ENCODE results near the gene ST3GAL2. TPM values are rescaled to one million over a fixed set of nuclear protein-coding genes. Genes with fewer than 3 reads are reported as not detected.

The ST3GAL2 gene
- total and polyA plus RNA-seq, 8 donors = 3.5 to 16.2 (median 4.6) TPM

DNA sequence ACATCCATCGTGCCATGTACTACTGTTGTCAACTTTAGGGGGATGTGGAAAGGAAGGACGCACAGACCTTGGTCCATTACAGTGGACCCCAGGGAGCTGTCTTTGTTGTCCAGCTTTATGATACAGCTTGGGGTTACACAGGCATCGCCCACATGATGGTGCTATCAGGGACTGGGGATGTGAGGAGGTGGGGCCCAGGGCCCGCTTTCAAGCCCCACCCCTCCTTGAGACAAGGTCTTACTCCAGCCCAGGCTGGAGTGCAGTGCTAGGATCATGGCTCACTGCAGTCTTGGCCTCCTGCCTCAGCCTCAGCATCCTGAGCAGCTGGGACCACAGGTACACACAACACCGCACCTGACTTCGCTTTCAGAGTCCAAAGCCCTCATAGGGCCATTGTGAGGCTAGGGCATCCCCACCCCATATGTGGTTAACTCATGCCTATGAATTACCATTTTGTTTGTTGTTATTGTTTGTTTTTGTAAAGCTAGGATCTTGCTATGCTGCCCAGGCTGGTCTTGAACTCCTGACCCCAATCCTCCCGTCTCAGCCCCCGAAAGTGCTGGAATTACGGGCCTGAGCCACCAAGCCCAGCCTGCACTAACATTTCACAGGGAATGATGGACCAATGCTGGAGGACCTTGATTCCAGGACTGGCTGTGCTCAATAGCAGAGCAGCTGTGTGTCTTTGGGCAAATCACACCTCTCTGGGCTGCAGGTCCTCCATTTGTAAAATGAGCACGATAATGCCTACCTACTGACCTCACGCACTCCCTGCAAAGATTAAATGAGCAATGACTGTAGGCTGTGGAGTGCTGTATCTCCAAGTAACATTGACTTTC lies 17.2 kb downstream of the ST3GAL2 start:
- Histone ChIP-seq H3K27ac (no peak overlapping the region), H3K36me3 (no peaks in the 10 kb centered on the region), H3K4me1 (peaks cover 0 to under 1% (median 0%) of the 10 kb centered on the region in 3 donors), H3K27me3 (no peaks in the 10 kb centered on the region), H3K4me3 (no peak overlapping the region), H3K9me3 (no peaks in the 10 kb centered on the region)
- intact Hi-C loops (cut with DNase I) = no loop called here
- ATAC-seq (no peak), FAIRE-seq (no peak), DNase-seq (no peak)
- 93 to 97% methylated on average over 11 of the region's 11 CpGs for WGBS, 2 donors
- TF ChIP-seq, protein P1, sequence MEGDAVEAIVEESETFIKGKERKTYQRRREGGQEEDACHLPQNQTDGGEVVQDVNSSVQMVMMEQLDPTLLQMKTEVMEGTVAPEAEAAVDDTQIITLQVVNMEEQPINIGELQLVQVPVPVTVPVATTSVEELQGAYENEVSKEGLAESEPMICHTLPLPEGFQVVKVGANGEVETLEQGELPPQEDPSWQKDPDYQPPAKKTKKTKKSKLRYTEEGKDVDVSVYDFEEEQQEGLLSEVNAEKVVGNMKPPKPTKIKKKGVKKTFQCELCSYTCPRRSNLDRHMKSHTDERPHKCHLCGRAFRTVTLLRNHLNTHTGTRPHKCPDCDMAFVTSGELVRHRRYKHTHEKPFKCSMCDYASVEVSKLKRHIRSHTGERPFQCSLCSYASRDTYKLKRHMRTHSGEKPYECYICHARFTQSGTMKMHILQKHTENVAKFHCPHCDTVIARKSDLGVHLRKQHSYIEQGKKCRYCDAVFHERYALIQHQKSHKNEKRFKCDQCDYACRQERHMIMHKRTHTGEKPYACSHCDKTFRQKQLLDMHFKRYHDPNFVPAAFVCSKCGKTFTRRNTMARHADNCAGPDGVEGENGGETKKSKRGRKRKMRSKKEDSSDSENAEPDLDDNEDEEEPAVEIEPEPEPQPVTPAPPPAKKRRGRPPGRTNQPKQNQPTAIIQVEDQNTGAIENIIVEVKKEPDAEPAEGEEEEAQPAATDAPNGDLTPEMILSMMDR (IDR thresholded peaks at IDR 0.05) = no peak

DNA sequence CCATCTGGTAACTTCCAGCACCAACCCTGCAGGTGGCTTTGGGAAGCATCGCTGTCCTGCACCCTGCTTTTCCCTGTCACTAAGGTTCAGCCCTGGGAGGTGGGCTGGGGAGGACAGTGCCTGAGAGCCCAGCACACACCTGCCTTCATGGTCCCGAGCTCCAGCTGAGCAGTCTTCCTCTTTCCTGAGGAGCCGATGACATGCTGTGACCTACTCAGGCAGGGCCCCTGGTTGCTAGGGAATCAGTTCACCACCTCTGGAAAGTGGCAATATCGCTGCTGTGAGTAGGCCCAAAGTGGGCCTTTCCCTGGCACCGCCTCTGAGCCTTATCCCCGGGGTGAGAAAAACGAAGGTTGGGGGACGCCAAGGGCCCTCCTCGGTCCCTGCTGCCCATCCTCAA lies 17.9 kb downstream of the ST3GAL2 start:
- no peak overlapping the region for H3K4me3 ChIP-seq
- peak in 2 of 4 donors; percentile 36 to 37 for ATAC-seq
- no peaks in the 10 kb centered on the region for H3K9me3 ChIP-seq
- DNase-seq = no peak
- TF ChIP-seq, protein P1 (IDR thresholded peaks at IDR 0.05) = no peak
- no peaks in the 10 kb centered on the region for H3K27me3 ChIP-seq
- FAIRE-seq = no peak
- WGBS, 2 donors = 86 to 93% methylated on average over 9 of the region's 9 CpGs
- no peaks in the 10 kb centered on the region for H3K36me3 ChIP-seq
- intact Hi-C loops (cut with DNase I) = no loop called here
- no peak overlapping the region for H3K27ac ChIP-seq
- no peaks in the 10 kb centered on the region for H3K4me1 ChIP-seq

DNA sequence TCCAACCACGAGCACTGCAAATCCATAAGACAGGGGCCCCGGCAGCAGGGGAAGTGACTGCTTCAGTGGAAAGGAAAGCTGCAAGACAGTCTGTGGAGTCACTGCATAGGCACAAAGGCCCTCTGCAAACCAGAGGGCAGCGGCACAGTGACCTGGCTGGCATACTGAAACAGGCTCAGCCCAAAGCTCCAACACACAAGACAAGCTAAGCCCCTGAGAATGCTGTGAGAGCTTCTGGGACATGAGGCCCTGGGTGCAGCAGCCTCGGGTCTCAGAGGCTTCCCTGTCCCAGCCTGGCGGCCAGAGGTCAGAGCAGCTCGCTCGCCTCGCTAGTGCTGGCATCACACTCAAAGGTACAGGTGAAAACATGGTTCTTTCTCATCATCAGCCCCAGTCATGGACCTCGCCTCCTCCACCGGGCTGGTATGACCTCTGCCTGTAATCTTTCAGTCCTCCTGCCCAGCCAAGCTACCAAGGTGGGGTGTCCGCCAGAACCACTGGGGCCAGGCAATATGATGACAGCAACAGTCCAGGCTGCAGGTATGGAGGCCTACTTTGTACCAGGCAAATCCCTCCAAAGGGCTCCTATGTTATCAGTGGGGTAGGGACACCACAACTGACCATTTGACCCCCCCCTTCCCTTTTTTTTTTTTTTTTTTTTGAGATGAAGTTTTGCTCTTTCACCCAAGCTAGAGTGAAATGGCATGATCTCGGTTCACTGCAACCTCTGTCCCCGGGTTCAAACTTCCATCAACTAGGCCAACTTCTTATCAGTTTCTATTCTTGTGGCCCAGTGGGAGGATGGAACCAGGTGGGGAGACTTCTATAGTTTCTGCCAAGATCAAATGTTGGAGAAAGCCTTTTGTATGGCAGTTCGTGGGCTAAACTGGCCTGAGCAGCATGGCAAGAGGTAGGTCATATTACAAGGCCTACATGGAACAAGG lies 19.2 kb downstream of the ST3GAL2 start:
- H3K9me3 ChIP-seq = no peaks in the 10 kb centered on the region
- FAIRE-seq (no peak), ATAC-seq (no peak), DNase-seq (no peak)
- H3K4me1 ChIP-seq = no peaks in the 10 kb centered on the region
- TF ChIP-seq, protein P1 (IDR thresholded peaks at IDR 0.05) = no peak
- H3K27me3 ChIP-seq = no peaks in the 10 kb centered on the region
- WGBS, 2 donors = 88 to 89% methylated on average over 14 of the region's 14 CpGs
- H3K4me3 ChIP-seq = no peak overlapping the region
- intact Hi-C loops (cut with DNase I) = no loop called here
- H3K27ac ChIP-seq = no peak overlapping the region
- no peaks in the 10 kb centered on the region for H3K36me3 ChIP-seq

DNA sequence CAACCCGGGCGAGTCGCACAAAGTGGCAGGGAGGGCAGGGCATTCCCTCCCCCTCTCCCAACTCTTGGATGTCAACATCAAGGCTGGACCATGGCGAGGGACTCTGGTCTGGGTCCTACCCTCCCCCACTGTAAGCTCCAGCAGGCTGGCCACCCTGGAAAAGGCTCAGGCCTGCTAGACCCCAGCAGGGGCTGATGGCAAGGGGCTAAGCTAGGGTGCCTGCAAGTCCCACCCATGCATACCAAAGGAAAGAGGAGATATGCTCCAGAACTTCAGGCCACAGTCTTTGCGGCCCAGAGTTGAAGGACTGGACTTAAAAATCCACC lies 19.9 kb downstream of the ST3GAL2 start:
- no peak for FAIRE-seq
- WGBS, 2 donors = 84 to 93% methylated on average over 4 to 5 of the region's 5 CpGs
- no peak for DNase-seq

More for the DNA sequence above, 19.9 kb downstream of the ST3GAL2 start:
- no peaks in the 10 kb centered on the region for H3K9me3 ChIP-seq
- no peak overlapping the region for H3K27ac ChIP-seq
- TF ChIP-seq, protein P1 (IDR thresholded peaks at IDR 0.05) = no peak
- H3K27me3 ChIP-seq = no peaks in the 10 kb centered on the region
- intact Hi-C loops (cut with DNase I) = no loop called here
- no peaks in the 10 kb centered on the region for H3K36me3 ChIP-seq
- no peak for ATAC-seq
- H3K4me3 ChIP-seq = no peak overlapping the region
- H3K4me1 ChIP-seq = no peaks in the 10 kb centered on the region
